NT2/D1 (cell line): ENCODE measurements around the gene ZNF467.

Experiments used
- SUZ12 ChIP-seq: IDR thresholded peaks from 2 replicates; pipeline ENCODE4 v1.6.1; 2011; ENCODE audit not compliant: insufficient read length, insufficient read depth; ENCODE audit errors: extremely low read depth
- ZNF274 ChIP-seq: IDR thresholded peaks from 2 replicates; pipeline ENCODE4 v1.6.1; 2011; ENCODE audit warnings: mild to moderate bottlenecking, low read depth, low read length

DNA sequence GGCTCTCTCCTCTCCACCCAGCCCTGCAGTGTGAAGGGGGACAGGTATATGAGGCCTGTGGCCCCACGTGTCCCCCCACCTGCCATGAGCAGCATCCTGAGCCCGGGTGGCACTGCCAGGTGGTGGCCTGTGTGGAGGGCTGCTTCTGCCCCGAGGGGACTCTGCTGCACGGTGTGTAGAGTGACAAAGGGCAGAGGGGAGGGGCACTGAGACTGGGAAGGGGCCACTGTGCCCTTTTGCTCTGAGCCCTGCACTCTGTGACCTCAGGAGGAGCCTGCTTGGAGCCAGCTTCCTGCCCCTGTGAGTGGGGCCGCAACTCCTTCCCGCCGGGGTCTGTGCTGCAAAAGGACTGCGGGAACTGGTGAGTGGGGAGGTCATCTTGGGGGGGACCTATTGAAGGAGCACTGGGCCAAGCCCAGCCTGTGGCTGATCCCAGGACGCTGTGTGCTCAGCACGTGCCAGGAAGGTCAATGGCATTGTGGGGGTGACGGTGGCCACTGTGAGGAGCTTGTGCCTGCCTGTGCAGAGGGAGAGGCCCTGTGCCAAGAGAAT, 15.0 kb upstream of the ZNF467 start:
- TF ChIP-seq SUZ12 (no peak), ZNF274 (no peak)
